IPS-18a (cell line): ENCODE results near the gene CCDC59.

Experiments used
- H3K27ac ChIP-seq: one replicate; pipeline ENCODE4 v1.5.1; 2013; ENCODE audit warnings: low read length
- H3K27me3 ChIP-seq: one replicate; pipeline ENCODE4 v1.6.1; 2013; ENCODE audit warnings: mild to moderate bottlenecking, low read length; ENCODE audit not compliant: control insufficient read depth, insufficient read depth
- H3K36me3 ChIP-seq: one replicate; pipeline ENCODE4 v1.6.1; 2013; ENCODE audit warnings: low read depth, low read length; ENCODE audit not compliant: control insufficient read depth
- H3K4me1 ChIP-seq: one replicate; pipeline ENCODE4 v1.6.1; 2013; ENCODE audit warnings: low read depth, low read length; ENCODE audit not compliant: control insufficient read depth
- H3K4me3 ChIP-seq: one replicate; pipeline ENCODE4 v1.5.1; 2013; ENCODE audit warnings: low read length
- H3K9ac ChIP-seq: one replicate; pipeline ENCODE4 v1.6.1; 2013; ENCODE audit warnings: mild to moderate bottlenecking, low read length, moderate library complexity
- H3K9me3 ChIP-seq: one replicate; pipeline ENCODE4 v1.6.1; 2013; ENCODE audit warnings: low read depth, low read length; ENCODE audit not compliant: control insufficient read depth

The CCDC59 gene, protein sequence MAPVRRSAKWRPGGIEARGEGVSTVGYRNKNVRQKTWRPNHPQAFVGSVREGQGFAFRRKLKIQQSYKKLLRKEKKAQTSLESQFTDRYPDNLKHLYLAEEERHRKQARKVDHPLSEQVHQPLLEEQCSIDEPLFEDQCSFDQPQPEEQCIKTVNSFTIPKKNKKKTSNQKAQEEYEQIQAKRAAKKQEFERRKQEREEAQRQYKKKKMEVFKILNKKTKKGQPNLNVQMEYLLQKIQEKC

GRCh38 chr12:82358200-82359114, at the start of gene CCDC59, which contains the start of gene METTL25:
CCDC59 (minus strand) TSS chr12:82358387; CDS start chr12:82358376, 11 bp downstream.
METTL25 (plus strand) TSS chr12:82358529; CDS start chr12:82358566, 37 bp downstream.
- H3K27me3 ChIP-seq = no peaks in the 10 kb centered on the region
- H3K9me3 ChIP-seq = no peaks in the 10 kb centered on the region
- H3K4me3 ChIP-seq = peak within 1 kb of the TSS; percentile 98
- no peaks in the 10 kb centered on the region for H3K4me1 ChIP-seq
- peak within 1 kb of the TSS; percentile 97 for H3K9ac ChIP-seq
- H3K36me3 ChIP-seq = peaks cover 26% of the 10 kb centered on the region
- peak within 1 kb of the TSS; percentile 87 for H3K27ac ChIP-seq

- no peaks in the 10 kb centered on the region for H3K4me1 ChIP-seq
- H3K9ac ChIP-seq = no peak overlapping the region
- H3K27ac ChIP-seq = no peak overlapping the region
- no peaks in the 10 kb centered on the region for H3K36me3 ChIP-seq
- H3K4me3 ChIP-seq = no peak overlapping the region
- H3K9me3 ChIP-seq = no peaks in the 10 kb centered on the region
- H3K27me3 ChIP-seq = no peaks in the 10 kb centered on the region
Measured at GRCh38 chr12:82407481-82407880, 49.3 kb upstream of the CCDC59 start.

DNA sequence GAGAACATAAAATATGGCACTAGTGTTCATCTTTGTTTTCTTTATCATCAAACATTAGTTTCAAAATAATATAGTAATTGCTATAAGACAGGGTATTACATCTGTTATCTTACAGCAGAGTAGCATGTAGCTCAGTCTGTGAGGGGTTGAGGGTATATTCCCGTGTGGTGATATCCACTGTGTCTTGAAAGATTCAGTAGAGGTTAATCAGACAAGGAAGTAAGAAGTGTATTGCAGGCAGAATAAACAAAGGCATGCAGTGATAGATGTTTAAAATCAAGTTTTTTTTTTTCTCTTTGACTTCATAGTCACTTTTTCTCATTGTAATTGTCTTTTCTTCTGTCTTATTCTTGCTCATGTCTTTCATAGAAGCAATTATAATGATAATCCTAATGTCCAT, 48.5 kb upstream of the CCDC59 start:
- no peaks in the 10 kb centered on the region for H3K9me3 ChIP-seq

GRCh38 chr12:82400819-82401218, 42.6 kb upstream of the CCDC59 start:
- Histone ChIP-seq H3K36me3 (no peaks in the 10 kb centered on the region), H3K27me3 (no peaks in the 10 kb centered on the region), H3K9ac (no peak overlapping the region), H3K4me1 (no peaks in the 10 kb centered on the region), H3K4me3 (no peak overlapping the region), H3K27ac (no peak overlapping the region), H3K9me3 (no peaks in the 10 kb centered on the region)

More for the DNA sequence above, 48.5 kb upstream of the CCDC59 start:
- H3K36me3 ChIP-seq = no peaks in the 10 kb centered on the region
- no peak overlapping the region for H3K4me3 ChIP-seq
- no peaks in the 10 kb centered on the region for H3K27me3 ChIP-seq
- H3K4me1 ChIP-seq = no peaks in the 10 kb centered on the region
- H3K9ac ChIP-seq = no peak overlapping the region
- H3K27ac ChIP-seq = no peak overlapping the region

GRCh38 chr12:82398879-82399278, 40.7 kb upstream of the CCDC59 start:
- no peaks in the 10 kb centered on the region for H3K4me1 ChIP-seq
- H3K36me3 ChIP-seq = no peaks in the 10 kb centered on the region

GRCh38 chr12:82383930-82384552, 25.9 kb upstream of the CCDC59 start:
- no peak overlapping the region for H3K27ac ChIP-seq
- no peak overlapping the region for H3K4me3 ChIP-seq
- no peaks in the 10 kb centered on the region for H3K9me3 ChIP-seq
- no peak overlapping the region for H3K9ac ChIP-seq
- H3K27me3 ChIP-seq = no peaks in the 10 kb centered on the region
- H3K4me1 ChIP-seq = no peaks in the 10 kb centered on the region
- H3K36me3 ChIP-seq = no peaks in the 10 kb centered on the region

More at GRCh38 chr12:82398879-82399278, 40.7 kb upstream of the CCDC59 start:
- no peak overlapping the region for H3K27ac ChIP-seq
- no peak overlapping the region for H3K4me3 ChIP-seq
- no peaks in the 10 kb centered on the region for H3K9me3 ChIP-seq
- H3K27me3 ChIP-seq = no peaks in the 10 kb centered on the region
- no peak overlapping the region for H3K9ac ChIP-seq

DNA sequence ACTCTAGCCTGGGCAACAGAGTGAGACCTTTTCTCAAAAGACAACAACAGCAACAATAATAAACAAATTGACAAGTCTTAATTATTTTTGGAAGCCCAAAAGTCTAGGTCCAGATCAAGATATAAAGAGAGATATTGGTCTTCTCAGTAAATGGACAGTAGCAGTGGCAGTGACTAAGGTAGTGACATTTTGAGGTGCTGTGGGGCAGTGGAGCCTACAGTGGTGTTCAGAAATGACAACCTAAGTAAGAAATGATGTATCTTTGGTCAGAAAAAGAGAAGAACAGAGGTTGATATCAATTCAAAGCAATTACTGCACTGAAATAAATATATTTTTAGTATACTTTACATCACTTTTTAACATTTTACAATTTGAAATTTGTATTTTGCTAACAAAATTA, 20.8 kb upstream of the CCDC59 start:
- Histone ChIP-seq H3K36me3 (no peaks in the 10 kb centered on the region), H3K9me3 (peaks cover 1% of the 10 kb centered on the region), H3K27ac (no peak overlapping the region), H3K27me3 (no peaks in the 10 kb centered on the region), H3K9ac (no peak overlapping the region), H3K4me1 (no peaks in the 10 kb centered on the region), H3K4me3 (no peak overlapping the region)

GRCh38 chr12:82375201-82375600, 17.0 kb upstream of the CCDC59 start:
- H3K4me3 ChIP-seq = no peak overlapping the region
- no peak overlapping the region for H3K9ac ChIP-seq
- H3K9me3 ChIP-seq = peaks cover 4% of the 10 kb centered on the region
- no peaks in the 10 kb centered on the region for H3K4me1 ChIP-seq
- no peaks in the 10 kb centered on the region for H3K27me3 ChIP-seq
- no peak overlapping the region for H3K27ac ChIP-seq
- H3K36me3 ChIP-seq = no peaks in the 10 kb centered on the region

GRCh38 chr12:82366197-82366596, 8.0 kb upstream of the CCDC59 start:
- Histone ChIP-seq H3K4me1 (no peaks in the 10 kb centered on the region), H3K27ac (no peak overlapping the region), H3K9me3 (no peaks in the 10 kb centered on the region), H3K36me3 (no peaks in the 10 kb centered on the region), H3K4me3 (no peak overlapping the region), H3K27me3 (no peaks in the 10 kb centered on the region), H3K9ac (no peak overlapping the region)

GRCh38 chr12:82363990-82364389, 5.8 kb upstream of the CCDC59 start:
- Histone ChIP-seq H3K9ac (no peak overlapping the region), H3K36me3 (no peaks in the 10 kb centered on the region), H3K4me1 (no peaks in the 10 kb centered on the region)

GRCh38 chr12:82361461-82361915, 3.3 kb upstream of the CCDC59 start:
- no peak overlapping the region for H3K4me3 ChIP-seq
- no peaks in the 10 kb centered on the region for H3K9me3 ChIP-seq
- H3K27ac ChIP-seq = no peak overlapping the region
- peaks cover 1% of the 10 kb centered on the region for H3K36me3 ChIP-seq
- H3K4me1 ChIP-seq = no peaks in the 10 kb centered on the region
- no peak overlapping the region for H3K9ac ChIP-seq
- H3K27me3 ChIP-seq = no peaks in the 10 kb centered on the region

More at GRCh38 chr12:82363990-82364389, 5.8 kb upstream of the CCDC59 start:
- no peak overlapping the region for H3K27ac ChIP-seq
- no peaks in the 10 kb centered on the region for H3K9me3 ChIP-seq
- no peaks in the 10 kb centered on the region for H3K27me3 ChIP-seq
- H3K4me3 ChIP-seq = no peak overlapping the region
